ENCODE data around the gene NLRC5. TPM values are rescaled to one million over a fixed set of nuclear protein-coding genes. Genes with fewer than 3 reads are reported as not detected.

Gene NLRC5
- total RNA-seq, 1 experiment from 2014 or later, result 1.6 TPM

- no peak for DNase-seq
- Histone ChIP-seq H3K27me3 (replicated peaks; ENCODE audit: control insufficient read depth, insufficient read depth, low read length) (no peaks in the 10 kb centered on the region), H3K36me3 (ENCODE audit: control insufficient read depth, insufficient read depth, low read length) (no peaks in the 10 kb centered on the region), H3K9me3 (no peaks in the 10 kb centered on the region), H3K4me3 (ENCODE audit: low read depth, low read length) (no peak overlapping the region), H3K4me1 (0 out of 2 replicates have a peak, but pooled peaks cover 3% of the 10 kb centered on the region)
- Mint-ChIP-seq H3K4me1 (ENCODE audit: low read depth, unreplicated experiment) (peaks cover 7% of the 10 kb centered on the region), H3K27me3 (ENCODE audit: insufficient read depth, unreplicated experiment) (no peaks in the 10 kb centered on the region), H3K9me3 (ENCODE audit: unreplicated experiment) (no peaks in the 10 kb centered on the region), H3K36me3 (ENCODE audit: insufficient read depth, unreplicated experiment) (no peaks in the 10 kb centered on the region), H3K4me3 (ENCODE audit: unreplicated experiment) (no peak overlapping the region), H3K27ac (ENCODE audit: unreplicated experiment) (no peak overlapping the region)
- TF ChIP-seq CTCF (IDR thresholded peaks at IDR 0.05; ENCODE audit: insufficient read depth in 1 of 2, low read depth in 1 of 2, low read length in 1 of 2, severe bottlenecking in 1 of 2, unreplicated experiment in 1 of 2), result no peak
- CTCF ChIA-PET, result no interaction called here
- no TSS peak for BruUV-seq (replicated peaks)
- POLR2A ChIA-PET, result interaction anchor here (0.8 kb wide), 1 partner anchor 29 kb away, joined by 3 read pairs; no protein-coding TSS in a partner anchor
- intact Hi-C loops (cut with micrococcal nuclease; ENCODE audit: unreplicated experiment), result loop anchor here (5.0 kb wide), 1 partner anchor 207 kb away; no protein-coding TSS in a partner anchor
These were observed 28.6 kb upstream of the NLRC5 start for GRCh38 chr16:56960681-56961281.

- Histone ChIP-seq H3K4me3 (ENCODE audit: low read depth, low read length) (no peak overlapping the region), H3K36me3 (ENCODE audit: control insufficient read depth, insufficient read depth, low read length) (no peaks in the 10 kb centered on the region), H3K9me3 (no peaks in the 10 kb centered on the region), H3K27me3 (replicated peaks; ENCODE audit: control insufficient read depth, insufficient read depth, low read length) (no peaks in the 10 kb centered on the region), H3K4me1 (0 out of 2 replicates have a peak, but pooled peaks cover 3% of the 10 kb centered on the region)
- Mint-ChIP-seq H3K27me3 (ENCODE audit: insufficient read depth, unreplicated experiment) (no peaks in the 10 kb centered on the region), H3K4me1 (ENCODE audit: low read depth, unreplicated experiment) (peaks cover 11% of the 10 kb centered on the region), H3K9me3 (ENCODE audit: unreplicated experiment) (no peaks in the 10 kb centered on the region), H3K36me3 (ENCODE audit: insufficient read depth, unreplicated experiment) (no peaks in the 10 kb centered on the region), H3K27ac (ENCODE audit: unreplicated experiment) (no peak overlapping the region), H3K4me3 (ENCODE audit: unreplicated experiment) (no peak overlapping the region)
- TF ChIP-seq CTCF (IDR thresholded peaks at IDR 0.05; ENCODE audit: insufficient read depth in 1 of 2, low read depth in 1 of 2, low read length in 1 of 2, severe bottlenecking in 1 of 2, unreplicated experiment in 1 of 2), result no peak
- BruUV-seq (replicated peaks), result no TSS peak
- DNase-seq, result no peak
- ChIA-PET POLR2A (no interaction called here), CTCF (no interaction called here)
- intact Hi-C loops (cut with micrococcal nuclease; ENCODE audit: unreplicated experiment), result loop anchor here (5.0 kb wide), 1 partner anchor 206 kb away; no protein-coding TSS in a partner anchor
These were observed 28.0 kb upstream of the NLRC5 start for GRCh38 chr16:56961386-56961785.

GRCh38 chr16:56961851-56962281 lies 27.5 kb upstream of the NLRC5 start, which contains the start of gene CETP:
Gene CETP (plus strand): TSS chr16:56961950. CDS start chr16:56961980, 30 bp downstream.
- Mint-ChIP-seq H3K27ac (ENCODE audit: unreplicated experiment) (no peak within 1 kb of the TSS), H3K4me3 (ENCODE audit: unreplicated experiment) (no peak within 1 kb of the TSS), H3K27me3 (ENCODE audit: insufficient read depth, unreplicated experiment) (no peaks in the 10 kb centered on the region), H3K36me3 (ENCODE audit: insufficient read depth, unreplicated experiment) (no peaks in the 10 kb centered on the region), H3K4me1 (ENCODE audit: low read depth, unreplicated experiment) (peaks cover 11% of the 10 kb centered on the region), H3K9me3 (ENCODE audit: unreplicated experiment) (no peaks in the 10 kb centered on the region)
- BruUV-seq (replicated peaks), result no TSS peak
- 0 out of 2 replicates have a peak, but pooled peaks cover 3% of the 10 kb centered on the region for H3K4me1 ChIP-seq
- POLR2A ChIA-PET, result no interaction called here
- H3K36me3 ChIP-seq (ENCODE audit: control insufficient read depth, insufficient read depth, low read length), result no peaks in the 10 kb centered on the region
- no peak for TF ChIP-seq CTCF (IDR thresholded peaks at IDR 0.05; ENCODE audit: insufficient read depth in 1 of 2, low read depth in 1 of 2, low read length in 1 of 2, severe bottlenecking in 1 of 2, unreplicated experiment in 1 of 2)
- intact Hi-C loops (cut with micrococcal nuclease; ENCODE audit: unreplicated experiment), result loop anchor here (5.0 kb wide), 1 partner anchor 205 kb away; no protein-coding TSS in a partner anchor
- H3K4me3 ChIP-seq (ENCODE audit: low read depth, low read length), result no peak within 1 kb of the TSS
- CTCF ChIA-PET, result interaction anchor here (0.6 kb wide), 1 partner anchor 158 kb away, joined by 4 read pairs; no protein-coding TSS in a partner anchor
- no peak for DNase-seq
- H3K9me3 ChIP-seq, result no peaks in the 10 kb centered on the region
- H3K27me3 ChIP-seq (replicated peaks; ENCODE audit: control insufficient read depth, insufficient read depth, low read length), result no peaks in the 10 kb centered on the region
